ENCODE results near the gene FLYWCH2.

The FLYWCH2 gene

GRCh38 chr16:2857451-2858244, 25.4 kb upstream of the FLYWCH2 start, which contains the start of gene PRSS22:
PRSS22 (minus strand) TSS chr16:2858170; CDS start chr16:2858104, 66 bp downstream.
- H3K4me3 ChIP-seq (ENCODE audit: low read depth, low read length) = no peak within 1 kb of the TSS
- TF ChIP-seq MAX (IDR thresholded peaks at IDR 0.05; ENCODE audit: low read depth, low read length) (no peak), POLR2A (IDR thresholded peaks at IDR 0.05; ENCODE audit: extremely low read depth, insufficient read length) (no peak), MYC (IDR thresholded peaks at IDR 0.05; ENCODE audit: low read depth, low read length) (no peak)
- TF ChIP-seq, protein P1, sequence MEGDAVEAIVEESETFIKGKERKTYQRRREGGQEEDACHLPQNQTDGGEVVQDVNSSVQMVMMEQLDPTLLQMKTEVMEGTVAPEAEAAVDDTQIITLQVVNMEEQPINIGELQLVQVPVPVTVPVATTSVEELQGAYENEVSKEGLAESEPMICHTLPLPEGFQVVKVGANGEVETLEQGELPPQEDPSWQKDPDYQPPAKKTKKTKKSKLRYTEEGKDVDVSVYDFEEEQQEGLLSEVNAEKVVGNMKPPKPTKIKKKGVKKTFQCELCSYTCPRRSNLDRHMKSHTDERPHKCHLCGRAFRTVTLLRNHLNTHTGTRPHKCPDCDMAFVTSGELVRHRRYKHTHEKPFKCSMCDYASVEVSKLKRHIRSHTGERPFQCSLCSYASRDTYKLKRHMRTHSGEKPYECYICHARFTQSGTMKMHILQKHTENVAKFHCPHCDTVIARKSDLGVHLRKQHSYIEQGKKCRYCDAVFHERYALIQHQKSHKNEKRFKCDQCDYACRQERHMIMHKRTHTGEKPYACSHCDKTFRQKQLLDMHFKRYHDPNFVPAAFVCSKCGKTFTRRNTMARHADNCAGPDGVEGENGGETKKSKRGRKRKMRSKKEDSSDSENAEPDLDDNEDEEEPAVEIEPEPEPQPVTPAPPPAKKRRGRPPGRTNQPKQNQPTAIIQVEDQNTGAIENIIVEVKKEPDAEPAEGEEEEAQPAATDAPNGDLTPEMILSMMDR (IDR thresholded peaks at IDR 0.05; ENCODE audit: low read depth, low read length) = no peak
- DNase-seq (ENCODE audit: low read depth) = no peak

- no peak for DNase-seq (ENCODE audit: low read depth)
Observed at GRCh38 chr16:2858245-2859025, 24.6 kb upstream of the FLYWCH2 start.

GRCh38 chr16:2859686-2860265, 23.2 kb upstream of the FLYWCH2 start:
- TF ChIP-seq MAX (IDR thresholded peaks at IDR 0.05; ENCODE audit: low read depth, low read length) (no peak), POLR2A (IDR thresholded peaks at IDR 0.05; ENCODE audit: extremely low read depth, insufficient read length) (no peak), MYC (IDR thresholded peaks at IDR 0.05; ENCODE audit: low read depth, low read length) (no peak)
- TF ChIP-seq, protein P1 (IDR thresholded peaks at IDR 0.05; ENCODE audit: low read depth, low read length) = no peak
- DNase-seq (ENCODE audit: low read depth) = no peak
- H3K4me3 ChIP-seq (ENCODE audit: low read depth, low read length) = no peak overlapping the region

More at GRCh38 chr16:2858245-2859025, 24.6 kb upstream of the FLYWCH2 start:
- H3K4me3 ChIP-seq (ENCODE audit: low read depth, low read length) = no peak overlapping the region
- TF ChIP-seq POLR2A (IDR thresholded peaks at IDR 0.05; ENCODE audit: extremely low read depth, insufficient read length) = no peak
- TF ChIP-seq, protein P1 (IDR thresholded peaks at IDR 0.05; ENCODE audit: low read depth, low read length) = no peak
- TF ChIP-seq MAX (IDR thresholded peaks at IDR 0.05; ENCODE audit: low read depth, low read length) = no peak
- TF ChIP-seq MYC (IDR thresholded peaks at IDR 0.05; ENCODE audit: low read depth, low read length) = no peak

DNA sequence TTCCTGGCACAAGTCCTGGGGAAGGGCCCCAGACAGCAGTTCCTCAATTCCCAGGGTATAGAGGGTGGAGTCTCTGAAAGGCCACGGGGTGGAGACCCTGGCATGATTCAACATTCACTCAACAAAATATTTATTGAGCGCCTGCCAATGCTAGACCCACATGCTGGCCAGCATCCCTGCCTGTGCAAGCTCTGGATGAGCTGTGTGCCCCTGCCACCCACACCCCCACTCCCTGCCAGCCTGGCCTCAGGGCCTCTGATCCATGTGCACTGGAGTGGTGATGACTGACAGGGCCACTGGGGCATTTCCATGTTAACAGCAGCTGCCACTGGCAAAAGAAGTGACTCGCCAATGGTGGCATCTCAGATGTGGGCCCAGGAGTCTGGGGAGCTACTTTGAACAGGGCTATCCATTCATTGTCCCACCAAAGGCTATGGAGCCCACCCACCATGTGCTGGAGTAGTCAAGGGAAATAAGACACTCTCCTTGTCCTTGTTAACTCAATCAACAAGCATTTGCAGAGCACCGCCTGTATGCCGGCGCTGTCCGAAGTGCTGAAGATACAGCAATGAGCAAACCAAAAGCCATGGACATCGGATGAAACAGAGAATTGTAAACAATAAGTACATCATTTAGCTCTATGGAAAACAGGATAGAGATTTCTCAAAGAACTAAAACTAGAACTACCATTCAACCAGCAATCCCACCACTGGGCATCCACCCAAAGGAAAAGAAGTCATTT, 22.0 kb upstream of the FLYWCH2 start:
- DNase-seq (ENCODE audit: low read depth) = peak; percentile 49
- no peak for TF ChIP-seq POLR2A (IDR thresholded peaks at IDR 0.05; ENCODE audit: extremely low read depth, insufficient read length)
- TF ChIP-seq MAX (IDR thresholded peaks at IDR 0.05; ENCODE audit: low read depth, low read length) = 0 out of 2 replicates have a peak, but pooled peaks have one; percentile 39
- TF ChIP-seq MYC (IDR thresholded peaks at IDR 0.05; ENCODE audit: low read depth, low read length) = no peak
- H3K4me3 ChIP-seq (ENCODE audit: low read depth, low read length) = no peak overlapping the region

DNA sequence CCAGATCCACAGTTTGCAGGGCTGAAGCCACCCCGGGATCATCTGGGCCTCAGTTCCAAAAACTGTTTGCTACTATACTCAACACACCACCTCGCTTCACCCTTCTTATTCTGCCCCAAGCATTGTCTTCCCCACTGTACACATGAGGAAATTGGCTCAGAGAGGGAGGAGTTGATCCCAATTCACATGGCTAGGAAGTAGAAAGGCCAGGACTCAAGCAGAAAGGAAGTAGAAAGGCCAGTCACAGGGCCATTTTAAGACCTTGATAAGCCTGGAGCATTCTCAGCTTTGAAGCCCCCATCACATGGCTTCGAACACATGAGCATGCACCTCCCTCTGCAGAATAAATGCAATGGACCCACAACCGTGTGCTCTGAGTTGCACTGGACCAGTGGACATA, 17.4 kb upstream of the FLYWCH2 start:
- DNase-seq (ENCODE audit: low read depth) = no peak
- no peak overlapping the region for H3K4me3 ChIP-seq (ENCODE audit: low read depth, low read length)
- TF ChIP-seq MYC (IDR thresholded peaks at IDR 0.05; ENCODE audit: low read depth, low read length) (no peak), POLR2A (IDR thresholded peaks at IDR 0.05; ENCODE audit: extremely low read depth, insufficient read length) (no peak), MAX (IDR thresholded peaks at IDR 0.05; ENCODE audit: low read depth, low read length) (no peak)
- TF ChIP-seq, protein P1 (IDR thresholded peaks at IDR 0.05; ENCODE audit: low read depth, low read length) = no peak

Data from NB4 (cell line).